HG03066 (cell line): ENCODE measurements around the gene NHERF2.

ENCODE experiments used
- ATAC-seq: cut with Tn5 transposase; IDR thresholded peaks from one replicate; pipeline ENCODE4 v1.9.1; 2021; ENCODE audit warnings: low read depth; ENCODE audit not compliant: unreplicated experiment

Gene NHERF2

GRCh38 chr16:2038382-2039231 lies 11.9 kb downstream of the NHERF2 start:
- ATAC-seq: no peak

GRCh38 chr16:2039274-2040031 lies 12.8 kb downstream of the NHERF2 start:
- ATAC-seq: no peak

DNA sequence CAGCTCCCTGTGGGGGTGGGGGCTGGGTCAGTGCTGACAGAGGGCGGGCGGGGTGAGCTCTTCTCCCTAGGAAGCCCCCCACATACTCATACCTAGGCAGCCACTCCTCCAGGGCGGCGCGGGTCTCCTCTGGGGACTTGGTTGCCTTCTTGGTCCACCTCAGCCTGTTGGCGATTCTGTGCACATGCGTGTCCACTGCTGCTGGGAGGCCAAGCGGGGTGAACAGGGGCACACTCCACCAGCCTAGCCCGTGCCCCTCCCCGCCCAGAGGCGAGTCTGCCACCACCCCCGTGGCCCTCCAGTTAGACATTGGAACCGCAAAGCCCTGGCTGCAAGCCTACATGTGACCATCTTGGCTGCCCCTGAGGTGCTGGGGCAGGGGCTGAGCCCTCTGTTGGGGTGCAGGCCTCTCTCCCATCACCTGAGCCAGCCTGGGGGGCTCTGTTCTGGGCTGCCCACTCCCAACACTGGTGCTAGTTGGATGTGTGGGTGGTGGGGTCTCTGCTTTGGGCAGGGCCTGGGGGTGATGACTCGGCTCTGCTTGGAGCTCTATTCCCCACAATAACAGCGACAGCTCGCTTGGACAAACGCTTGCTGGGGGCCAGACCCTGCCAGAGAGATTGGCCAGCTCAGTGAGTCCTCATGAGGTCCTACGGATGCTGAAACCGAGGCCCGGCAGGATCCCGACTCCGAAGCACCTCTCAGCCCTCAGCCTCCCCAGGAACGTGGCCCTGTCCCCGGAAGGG lies 13.5 kb downstream of the NHERF2 start:
- ATAC-seq: no peak

DNA sequence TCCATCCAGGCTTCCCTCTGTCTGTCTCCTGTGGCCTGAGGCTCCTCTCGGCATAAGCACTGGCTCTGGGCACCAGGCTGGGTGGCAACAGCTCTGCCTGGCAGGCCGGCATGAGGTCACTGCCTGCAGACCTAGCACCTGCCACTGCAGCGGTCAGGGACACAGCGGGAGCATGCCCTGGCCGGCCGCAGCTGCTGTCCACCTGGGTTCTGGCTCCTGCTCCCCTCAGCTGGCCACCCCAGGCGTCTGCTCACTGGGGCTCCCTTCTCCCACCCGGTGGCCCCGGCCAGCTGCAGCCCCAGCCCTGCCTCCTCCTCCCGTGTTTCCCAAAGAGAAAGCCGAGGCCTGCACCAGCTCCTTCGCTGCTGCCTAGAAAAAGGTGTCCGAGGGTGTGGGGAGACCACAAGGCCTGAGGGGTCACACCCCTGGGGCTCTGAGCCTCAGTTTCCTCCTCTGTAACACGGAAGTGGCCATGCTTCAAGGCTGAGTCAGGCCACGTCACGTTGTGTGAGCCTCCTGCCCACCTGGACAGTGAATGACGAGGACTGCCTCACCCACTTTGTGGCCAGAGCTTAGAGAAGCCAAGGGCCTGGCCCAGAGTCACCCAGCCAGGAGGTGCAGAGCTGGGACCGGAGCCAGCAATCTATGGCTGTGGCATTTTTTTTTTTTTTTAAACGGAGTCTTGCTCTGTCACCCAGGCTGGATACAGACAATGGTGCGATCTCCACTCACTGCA lies 14.3 kb downstream of the NHERF2 start:
- no peak for ATAC-seq

- ATAC-seq: no peak
Measured at GRCh38 chr16:2042171-2042985, 15.7 kb downstream of the NHERF2 start.

DNA sequence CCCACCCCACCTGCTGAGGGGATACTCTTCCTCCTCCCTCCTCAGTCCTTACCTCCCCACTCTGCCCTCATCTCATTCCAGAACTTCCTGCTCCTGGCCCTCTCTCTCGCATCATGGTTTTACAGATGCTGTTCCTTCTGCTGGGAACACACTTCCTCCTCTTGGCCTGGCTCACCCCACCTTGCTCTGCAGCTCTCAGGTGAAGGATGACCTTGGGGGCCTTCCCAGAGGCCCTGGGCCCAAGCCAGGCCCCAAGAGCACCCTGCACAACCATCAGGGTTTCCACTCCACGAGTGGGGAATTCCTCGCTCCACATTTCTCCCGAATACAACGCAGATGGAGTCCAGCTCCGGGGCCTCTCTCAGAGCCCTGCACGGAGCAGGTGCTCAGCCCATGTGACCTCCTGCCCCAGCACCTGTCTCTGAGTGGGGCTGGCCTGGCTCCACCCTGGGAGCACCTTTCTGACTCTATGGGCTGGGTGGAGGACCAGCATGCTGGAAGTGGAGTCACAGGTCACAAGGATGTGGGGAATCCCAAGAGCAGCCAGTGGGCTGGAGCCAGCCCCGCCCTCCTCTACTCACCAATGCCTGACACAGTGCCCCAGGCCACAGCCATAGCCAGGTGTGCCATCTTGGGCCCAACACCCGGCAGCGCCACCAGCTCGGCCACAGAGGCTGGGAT lies 16.4 kb downstream of the NHERF2 start:
- no peak for ATAC-seq

- ATAC-seq: no peak
Measured at GRCh38 chr16:2043667-2044451, 17.2 kb downstream of the NHERF2 start.

- no peak for ATAC-seq
Measured at GRCh38 chr16:2044541-2044940, 17.8 kb downstream of the NHERF2 start.

GRCh38 chr16:2045965-2046892 lies 19.5 kb downstream of the NHERF2 start:
- ATAC-seq: no peak

DNA sequence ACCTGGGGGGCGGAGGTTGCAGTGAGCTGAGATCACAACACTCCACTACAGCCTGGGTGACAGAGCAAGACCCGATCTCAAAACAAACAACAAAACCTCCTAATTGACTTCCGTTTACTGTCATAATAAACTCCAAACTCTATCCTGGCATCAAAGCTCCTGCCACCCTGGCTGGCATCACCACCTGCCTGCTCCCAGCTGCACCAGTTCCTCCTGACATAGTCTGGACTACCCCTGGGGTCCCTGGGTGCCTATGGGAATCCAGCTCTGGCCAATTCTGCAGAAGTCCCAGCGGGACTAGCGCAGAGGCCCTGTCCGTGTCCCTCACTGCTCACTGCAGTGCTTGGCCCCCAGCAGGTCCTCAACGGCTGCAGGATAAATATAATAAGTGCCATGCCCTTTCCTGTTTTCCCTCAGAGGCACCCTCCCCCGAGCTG lies 20.2 kb downstream of the NHERF2 start:
- peak; percentile 14 for ATAC-seq

- ATAC-seq: peak; percentile 80
Measured at GRCh38 chr16:2047330-2048115, 20.8 kb downstream of the NHERF2 start, which contains the start of the genes NTHL1 and TSC2. TSS of gene NTHL1 (minus strand) at chr16:2047834. CDS start at chr16:2047823, 11 bp downstream. TSS of gene TSC2 (plus strand) at chr16:2047985. CDS start at chr16:2048616, 631 bp downstream.

GRCh38 chr16:2048116-2048543 lies 21.4 kb downstream of the NHERF2 start:
- peak; percentile 12 for ATAC-seq

- ATAC-seq: no peak
Measured at GRCh38 chr16:2053211-2053610, 26.5 kb downstream of the NHERF2 start.

DNA sequence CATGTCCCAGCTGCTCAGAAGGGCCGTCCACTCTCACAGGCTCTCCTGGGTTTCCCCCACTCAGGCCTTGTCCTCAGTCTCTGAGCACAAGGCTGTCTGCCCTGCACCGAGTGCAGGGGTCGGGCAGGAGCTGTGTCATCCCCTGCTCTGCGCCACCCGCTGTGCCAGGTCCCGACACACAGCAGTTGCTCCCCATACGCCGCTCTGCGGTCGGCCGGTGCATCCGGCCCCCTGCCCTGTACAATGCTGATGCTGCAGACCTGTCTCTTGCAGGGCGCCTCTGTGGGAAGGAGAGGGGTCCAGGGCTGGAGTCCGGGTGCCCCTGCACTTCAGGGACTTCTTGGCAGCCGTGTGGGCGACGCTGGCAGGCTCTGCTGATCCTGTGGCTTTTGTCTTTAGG lies 27.2 kb downstream of the NHERF2 start:
- no peak for ATAC-seq

DNA sequence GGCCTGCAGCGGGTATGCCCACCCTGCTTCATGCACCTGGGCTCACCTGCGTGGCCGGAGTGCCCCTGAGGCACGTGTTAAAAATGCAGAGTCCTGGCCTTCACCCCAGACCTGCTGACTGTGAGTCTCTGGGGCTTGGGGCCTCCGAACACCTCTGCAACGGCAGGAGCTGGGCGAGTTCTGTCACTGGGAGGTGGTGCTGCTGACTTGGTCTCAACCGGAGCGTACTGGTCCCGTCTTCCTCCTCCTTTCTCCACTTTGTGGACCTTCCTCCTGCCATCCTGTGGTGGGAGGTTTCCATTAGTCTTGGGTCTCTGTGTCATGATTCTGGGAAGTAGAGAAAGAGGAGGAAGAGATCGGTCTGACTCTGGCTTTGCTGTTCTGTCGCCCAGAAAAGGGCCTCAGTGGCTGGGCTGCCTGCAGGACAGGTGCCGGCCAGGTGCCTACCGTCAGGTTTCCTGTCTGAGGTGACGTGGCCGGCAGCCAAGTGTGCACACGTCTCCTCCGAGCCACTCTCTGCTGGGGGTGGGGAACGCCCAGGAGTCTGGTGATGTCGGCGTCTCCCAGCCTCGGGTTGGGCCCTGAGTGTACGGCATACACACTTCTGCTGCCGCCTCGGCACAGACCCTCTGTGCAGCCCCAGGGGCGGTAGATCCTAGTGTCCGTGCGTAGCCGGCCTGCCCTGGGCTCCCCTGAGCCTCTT lies 28.0 kb downstream of the NHERF2 start:
- ATAC-seq: no peak

DNA sequence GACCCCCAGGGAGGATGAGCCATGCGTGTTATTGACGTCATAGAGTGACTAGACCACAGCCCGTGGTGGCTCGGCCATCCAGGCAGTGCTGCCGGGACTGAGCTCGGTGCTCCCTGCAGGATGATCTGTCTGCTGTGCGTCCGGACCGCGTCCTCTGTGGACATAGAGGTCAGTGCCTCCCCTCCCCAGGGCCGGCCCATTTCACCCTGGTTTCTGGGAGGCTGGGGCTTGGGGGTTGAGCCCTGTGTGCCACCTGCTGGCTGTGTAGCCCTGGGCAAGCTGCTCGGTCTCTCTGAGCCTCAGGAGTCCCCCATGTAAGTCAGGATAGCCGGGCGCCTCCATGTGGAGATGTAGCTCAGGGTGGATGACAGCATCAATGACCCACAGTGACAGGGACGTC lies 29.4 kb downstream of the NHERF2 start:
- no peak for ATAC-seq
